CD4-positive, alpha-beta T cell treated with Interleukin-15 for 1 hour (primary cell): ENCODE results near the gene GOLPH3.

Experiments used
- DNase-seq: peaks from one replicate; pipeline ENCODE4 v3.0.0-alpha.2; 2020

Gene GOLPH3

GRCh38 chr5:32170303-32171151 lies 3.6 kb downstream of the GOLPH3 start:
- no peak for DNase-seq

GRCh38 chr5:32168460-32169033 lies 5.6 kb downstream of the GOLPH3 start:
- no peak for DNase-seq

GRCh38 chr5:32165597-32165996 lies 8.5 kb downstream of the GOLPH3 start:
- no peak for DNase-seq

GRCh38 chr5:32163785-32164184 lies 10.3 kb downstream of the GOLPH3 start:
- DNase-seq: no peak

- no peak for DNase-seq
These were observed 11.1 kb downstream of the GOLPH3 start for GRCh38 chr5:32163053-32163452.

- DNase-seq: no peak
These were observed 13.9 kb downstream of the GOLPH3 start for GRCh38 chr5:32160228-32160627.

GRCh38 chr5:32159328-32160072 lies 14.6 kb downstream of the GOLPH3 start:
- DNase-seq: no peak

- no peak for DNase-seq
These were observed 15.5 kb downstream of the GOLPH3 start for GRCh38 chr5:32158679-32158975.

GRCh38 chr5:32157078-32157477 lies 17.0 kb downstream of the GOLPH3 start:
- no peak for DNase-seq

- DNase-seq: no peak
These were observed 17.5 kb downstream of the GOLPH3 start for GRCh38 chr5:32156635-32157034.

- DNase-seq: no peak
These were observed 18.9 kb downstream of the GOLPH3 start for GRCh38 chr5:32155211-32155610.

- no peak for DNase-seq
These were observed 20.4 kb downstream of the GOLPH3 start for GRCh38 chr5:32153723-32154122.

- no peak for DNase-seq
These were observed 22.9 kb downstream of the GOLPH3 start for GRCh38 chr5:32151198-32151597.

- no peak for DNase-seq
These were observed 23.8 kb downstream of the GOLPH3 start for GRCh38 chr5:32150366-32150765.

- DNase-seq: no peak
These were observed 26.2 kb downstream of the GOLPH3 start for GRCh38 chr5:32147959-32148358.

- no peak for DNase-seq
These were observed 26.9 kb downstream of the GOLPH3 start for GRCh38 chr5:32147236-32147635.

GRCh38 chr5:32145378-32145777 lies 28.7 kb downstream of the GOLPH3 start:
- DNase-seq: no peak

GRCh38 chr5:32144378-32145207 lies 29.5 kb downstream of the GOLPH3 start:
- DNase-seq: no peak

- no peak for DNase-seq
These were observed 30.3 kb downstream of the GOLPH3 start for GRCh38 chr5:32143617-32144377.

GRCh38 chr5:32138839-32139493 lies 35.2 kb downstream of the GOLPH3 start:
- DNase-seq: no peak

GRCh38 chr5:32136342-32136741 lies 37.8 kb downstream of the GOLPH3 start:
- no peak for DNase-seq

- DNase-seq: no peak
These were observed 39.0 kb downstream of the GOLPH3 start for GRCh38 chr5:32135086-32135485.
